GM15510 (cell line): ENCODE measurements around the gene STX18.

Source experiments
- POLR2A ChIP-seq: IDR thresholded peaks from 3 replicates; pipeline ENCODE4 v1.6.1; 2011; ENCODE audit warnings: borderline replicate concordance; ENCODE audit not compliant: insufficient read length; ENCODE audit errors: extremely low read depth

The STX18 gene

GRCh38 chr4:4529392-4529791 is 12.5 kb downstream of the STX18 start:
- TF ChIP-seq POLR2A, result no peak

DNA sequence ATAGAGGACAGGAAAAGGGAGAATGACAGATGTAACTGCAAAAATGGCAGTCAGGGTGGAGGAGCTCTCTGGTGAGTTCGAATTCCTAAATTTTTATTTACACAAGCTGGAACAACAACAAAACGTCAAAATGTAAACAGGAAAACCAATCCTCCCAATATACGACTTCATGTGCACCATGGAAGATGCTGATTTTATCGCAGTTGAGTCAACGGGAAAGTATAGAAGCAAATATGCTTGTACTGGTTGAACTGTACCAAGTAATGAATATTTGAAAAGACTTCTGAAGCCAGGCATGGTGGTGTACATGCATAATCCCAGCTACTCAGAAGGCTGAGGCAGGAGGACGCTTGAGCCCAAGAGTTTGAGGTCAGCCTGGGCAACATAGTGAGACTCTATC is 15.4 kb downstream of the STX18 start:
- no peak for TF ChIP-seq POLR2A

DNA sequence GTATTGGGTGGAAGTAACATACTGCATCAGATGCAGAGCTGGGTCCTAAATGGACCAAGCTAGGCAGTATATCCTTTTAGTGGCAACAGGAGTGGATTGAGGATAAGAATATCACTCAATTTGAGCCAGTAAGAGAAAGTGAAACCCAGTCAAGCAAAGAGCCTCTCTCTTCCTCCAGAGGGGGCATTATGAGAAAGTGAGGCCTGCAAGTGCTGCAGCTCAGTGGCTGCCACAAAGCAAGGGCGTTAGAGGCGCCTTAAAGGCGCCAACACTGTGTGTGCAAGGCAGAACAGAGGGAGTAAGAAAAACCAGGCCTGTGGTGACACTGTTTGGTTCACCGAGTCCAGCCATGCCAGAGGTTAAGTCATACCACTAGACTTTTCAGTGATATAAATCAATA is 17.5 kb downstream of the STX18 start:
- TF ChIP-seq POLR2A, result no peak

DNA sequence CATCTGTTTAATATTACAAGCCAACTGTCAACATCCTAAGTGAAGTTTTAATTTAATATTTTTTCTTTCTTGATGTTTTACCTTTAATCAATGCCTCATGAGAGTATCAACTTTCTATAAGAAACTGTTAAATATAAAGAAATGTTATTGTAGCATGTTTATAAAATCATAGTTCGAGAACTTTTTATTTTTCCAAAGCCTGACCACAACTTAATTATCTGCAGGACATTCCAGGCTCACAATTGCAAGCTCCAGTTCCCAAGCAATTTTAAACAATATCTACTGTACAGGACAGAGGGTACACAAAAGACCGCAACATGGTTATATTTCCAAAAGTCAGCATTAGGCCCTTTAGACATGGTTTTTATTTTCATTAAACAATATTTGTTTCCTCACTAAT is 20.1 kb downstream of the STX18 start:
- TF ChIP-seq POLR2A, result no peak

GRCh38 chr4:4521136-4521535 is 20.7 kb downstream of the STX18 start:
- no peak for TF ChIP-seq POLR2A

GRCh38 chr4:4519297-4519894 is 22.5 kb downstream of the STX18 start:
- TF ChIP-seq POLR2A, result no peak

- TF ChIP-seq POLR2A, result no peak
These were observed 23.1 kb downstream of the STX18 start for GRCh38 chr4:4518747-4519146.

- TF ChIP-seq POLR2A, result no peak
These were observed 27.1 kb downstream of the STX18 start for GRCh38 chr4:4514786-4515185.

GRCh38 chr4:4512282-4512681 is 29.6 kb downstream of the STX18 start:
- no peak for TF ChIP-seq POLR2A

DNA sequence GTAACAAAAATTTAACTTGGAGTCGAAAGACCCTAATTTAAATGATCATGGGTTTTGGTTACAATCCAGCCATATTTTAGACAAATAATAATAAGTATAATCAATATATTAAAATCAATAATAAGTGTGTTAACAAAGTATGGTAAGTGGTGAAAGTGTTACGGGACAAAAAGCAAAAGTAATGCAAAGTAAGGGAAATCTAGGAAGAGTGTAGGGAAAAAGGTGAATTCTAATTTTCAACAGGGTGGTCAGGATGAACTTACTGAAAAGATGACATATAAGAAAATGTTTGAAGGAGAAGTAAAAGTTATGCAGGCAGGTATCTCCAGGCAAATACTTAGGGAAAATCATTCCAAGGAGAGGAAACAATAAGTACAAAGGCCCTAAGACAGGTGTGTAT is 32.3 kb downstream of the STX18 start:
- no peak for TF ChIP-seq POLR2A

- no peak for TF ChIP-seq POLR2A
These were observed 33.9 kb downstream of the STX18 start for GRCh38 chr4:4507923-4508322.

DNA sequence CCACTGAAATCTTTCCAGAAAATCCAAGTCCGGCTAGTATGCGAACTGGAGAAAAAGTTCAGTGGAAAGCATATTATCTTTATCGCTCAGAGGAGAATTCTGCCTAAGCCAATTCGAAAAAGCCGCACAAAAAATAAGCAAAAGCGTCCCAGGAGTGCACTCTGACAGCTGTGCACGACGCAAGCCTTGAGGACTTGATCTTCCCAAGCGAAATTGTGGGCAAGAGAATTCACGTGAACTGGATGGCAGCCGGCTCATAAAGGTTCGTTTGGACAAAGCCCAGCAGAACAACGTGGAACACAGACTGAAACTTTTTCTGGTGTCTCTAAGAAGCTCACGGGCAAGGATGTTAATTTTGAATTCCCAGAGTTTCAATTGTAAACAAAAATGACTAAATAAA is 34.4 kb downstream of the STX18 start:
- no peak for TF ChIP-seq POLR2A

DNA sequence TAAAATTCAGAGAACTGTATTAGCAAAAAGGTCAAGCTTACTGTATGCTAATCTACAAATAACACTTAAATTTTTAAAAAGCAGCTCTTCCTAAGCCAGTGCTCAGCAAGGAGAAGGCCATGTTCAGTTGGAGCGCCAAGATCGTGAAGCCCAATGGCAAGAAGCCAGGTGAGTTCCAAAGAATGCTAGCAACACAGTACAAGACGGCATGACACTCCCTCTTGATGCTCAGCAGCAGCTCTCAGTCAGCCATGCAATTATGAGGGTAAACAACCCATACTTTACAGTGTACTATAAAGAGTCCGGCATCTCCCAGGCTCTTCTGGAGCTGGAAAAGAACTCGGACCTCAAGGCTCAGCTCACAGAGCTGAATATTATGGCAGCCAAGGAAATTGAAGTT is 34.9 kb downstream of the STX18 start:
- no peak for TF ChIP-seq POLR2A

DNA sequence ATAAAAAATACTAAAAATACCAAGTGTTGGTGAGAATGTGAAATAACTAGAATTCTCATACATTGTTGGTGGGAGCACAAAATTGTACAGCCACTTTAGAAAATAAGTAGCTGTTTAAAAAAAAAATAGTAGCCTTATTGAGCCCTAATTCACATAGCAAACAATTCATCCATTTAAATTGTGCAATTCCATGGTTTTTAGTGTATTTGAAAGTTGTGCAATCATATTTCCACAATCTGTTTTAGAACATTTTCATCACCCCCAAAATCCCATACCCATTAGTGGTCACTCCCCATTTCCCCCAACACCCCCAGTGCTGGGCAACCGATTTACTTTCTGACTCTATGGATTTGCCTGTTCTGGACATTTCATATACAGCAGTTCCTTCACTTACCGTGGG is 37.1 kb downstream of the STX18 start:
- no peak for TF ChIP-seq POLR2A

GRCh38 chr4:4502694-4503311 is 39.0 kb downstream of the STX18 start:
- no peak for TF ChIP-seq POLR2A

DNA sequence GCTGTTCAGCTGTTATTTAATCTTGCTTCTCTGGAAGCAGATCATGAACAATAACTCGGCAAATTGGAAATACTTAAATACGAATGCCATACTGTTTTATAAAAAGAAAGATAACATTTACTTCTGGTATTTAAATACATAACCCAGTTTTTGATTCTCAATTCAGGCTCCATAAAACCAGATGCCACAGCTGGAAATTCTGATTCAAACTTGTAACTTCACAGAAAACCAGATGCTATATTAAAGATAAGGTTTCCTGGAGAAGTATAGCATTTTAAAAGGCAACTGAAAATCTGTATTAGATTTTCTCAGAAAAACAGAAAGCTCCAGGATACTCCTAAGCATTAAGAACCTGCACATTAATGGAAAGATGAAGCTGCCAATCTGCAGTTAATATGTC is 40.2 kb downstream of the STX18 start:
- TF ChIP-seq POLR2A, result no peak

GRCh38 chr4:4499438-4500123 is 42.3 kb downstream of the STX18 start:
- TF ChIP-seq POLR2A, result no peak

- TF ChIP-seq POLR2A, result no peak
These were observed 45.1 kb downstream of the STX18 start for GRCh38 chr4:4496592-4497372.
